ENCODE data around the gene RAD51B.
A peak's percentile ranks its signal among the peaks of the same experiment; 100 is the strongest.

RAD51B gene

GRCh38 chr14:68669603-68670358 lies 850.2 kb downstream of the RAD51B start:
- no peak for DNase-seq (ENCODE audit: low read depth)

DNA sequence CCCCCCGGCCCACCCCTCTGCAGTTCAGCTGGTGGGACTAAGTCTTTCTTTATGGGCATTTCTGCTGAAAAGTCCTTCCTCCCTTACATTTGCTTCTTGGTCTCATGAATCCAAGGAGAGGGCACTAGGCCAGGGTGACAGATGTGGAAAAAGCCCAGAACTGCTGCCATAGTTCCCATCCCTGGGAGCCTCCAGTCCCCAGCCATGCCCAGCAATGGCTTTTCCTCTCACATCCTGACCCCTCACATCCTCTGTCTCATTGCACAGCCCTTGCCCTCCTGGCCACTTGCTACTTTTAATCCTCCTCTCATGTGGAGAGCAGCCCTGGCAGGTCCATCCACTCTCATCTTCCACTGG lies 850.8 kb downstream of the RAD51B start:
- DNase-seq (ENCODE audit: low read depth), result no peak

DNA sequence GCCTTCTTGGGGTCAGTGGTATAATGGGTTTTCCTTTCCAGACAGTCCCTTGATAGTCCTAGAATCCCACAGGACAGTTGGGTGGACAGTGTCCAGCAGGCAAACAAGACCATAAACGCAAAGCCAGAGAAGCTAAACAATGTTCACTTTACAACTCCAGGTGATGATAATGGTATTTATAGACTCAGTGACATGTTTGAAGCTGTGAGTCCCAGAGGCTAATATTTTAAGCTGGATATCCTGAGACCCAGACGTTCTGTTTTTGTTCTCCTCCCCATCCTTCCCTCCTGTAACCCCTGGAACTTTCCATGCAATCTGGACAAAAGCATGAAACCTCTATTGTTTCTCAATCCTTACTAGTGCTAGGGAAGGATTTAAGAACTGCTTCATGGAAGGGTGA lies 852.3 kb downstream of the RAD51B start:
- DNase-seq (ENCODE audit: low read depth), result no peak

GRCh38 chr14:68672609-68673285 lies 853.2 kb downstream of the RAD51B start:
- DNase-seq (ENCODE audit: low read depth), result peak; percentile 73

GRCh38 chr14:68673464-68673863 lies 853.9 kb downstream of the RAD51B start:
- no peak for DNase-seq (ENCODE audit: low read depth)

GRCh38 chr14:68674538-68675232 lies 855.1 kb downstream of the RAD51B start:
- no peak for DNase-seq (ENCODE audit: low read depth)

DNA sequence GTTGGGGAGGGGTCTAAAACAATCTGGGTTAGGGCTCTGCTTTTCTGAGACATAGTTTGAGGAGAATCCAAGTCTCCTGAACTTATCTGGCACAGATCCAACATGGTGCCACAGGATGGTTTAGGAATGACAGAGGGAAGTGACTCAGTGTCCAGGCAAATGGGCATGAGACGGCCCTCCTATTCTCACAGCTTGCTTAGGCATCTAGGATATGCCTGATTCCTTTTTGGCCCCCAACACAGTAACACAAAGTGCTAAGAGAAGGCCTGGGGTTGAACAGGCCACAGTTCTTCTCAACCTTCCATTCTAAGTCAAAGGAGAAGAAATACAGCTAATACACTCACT lies 855.6 kb downstream of the RAD51B start:
- DNase-seq (ENCODE audit: low read depth), result no peak

- no peak for DNase-seq (ENCODE audit: low read depth)
Observed at GRCh38 chr14:68676511-68676943, 856.9 kb downstream of the RAD51B start.

- peak; percentile 47 for DNase-seq (ENCODE audit: low read depth)
Observed at GRCh38 chr14:68677476-68677875, 857.9 kb downstream of the RAD51B start.

DNA sequence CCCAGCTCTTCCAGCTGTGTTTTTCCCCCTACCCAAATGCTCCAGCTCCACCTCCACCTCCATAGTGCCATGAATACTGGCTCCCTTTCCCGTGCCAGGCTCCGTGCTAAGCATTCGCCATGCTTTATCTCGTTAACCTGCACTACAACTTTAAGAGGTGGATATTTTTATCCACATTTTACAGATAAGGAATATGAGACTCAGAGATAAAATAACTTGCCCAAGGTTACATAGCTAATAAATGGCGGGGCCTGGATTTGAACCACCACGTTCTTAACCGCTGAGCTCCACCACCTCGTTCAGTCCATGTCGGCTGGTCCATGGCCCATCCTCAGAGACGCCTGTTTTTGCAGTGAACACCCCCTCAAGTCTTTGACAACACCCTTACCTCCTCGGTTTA lies 858.3 kb downstream of the RAD51B start:
- no peak for DNase-seq (ENCODE audit: low read depth)

DNA sequence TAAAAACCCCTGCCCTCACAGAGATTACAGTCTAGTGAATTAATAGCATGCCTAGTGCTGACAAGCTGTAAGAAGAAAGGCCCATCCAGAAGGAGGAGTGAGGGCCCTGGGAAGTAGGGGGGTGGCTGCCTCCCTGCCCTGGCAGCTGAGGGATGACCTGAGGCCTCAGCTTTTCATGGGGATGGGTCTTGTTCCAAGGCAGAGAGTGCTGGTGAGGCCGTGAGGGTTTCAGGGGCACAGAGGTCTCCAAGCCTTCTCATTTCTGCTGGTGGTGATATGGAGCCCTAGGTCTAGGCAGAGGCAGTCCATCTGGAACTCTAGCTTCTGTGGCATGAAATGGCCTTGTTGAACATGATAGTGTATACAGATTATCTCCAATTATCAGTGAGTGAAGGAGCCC lies 858.9 kb downstream of the RAD51B start:
- no peak for DNase-seq (ENCODE audit: low read depth)

DNA sequence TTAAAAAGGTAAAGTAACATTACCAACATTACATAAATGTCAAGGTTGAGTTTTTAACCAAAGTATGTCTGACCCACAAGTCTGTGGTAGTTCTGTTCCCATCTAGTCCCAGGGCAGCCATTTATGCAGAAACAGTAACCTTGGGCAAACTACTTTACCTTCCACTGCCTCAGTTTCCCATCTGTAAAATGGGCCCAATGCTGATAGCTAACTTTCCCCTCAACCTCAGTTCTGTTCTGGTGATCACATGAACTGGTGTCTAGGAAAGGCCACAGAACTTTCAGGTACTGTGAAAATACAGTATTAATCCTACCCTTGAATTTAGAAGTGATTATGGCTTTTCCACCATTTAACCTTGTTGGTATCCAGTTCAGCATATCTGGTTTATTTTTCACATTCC lies 859.7 kb downstream of the RAD51B start:
- no peak for DNase-seq (ENCODE audit: low read depth)

DNA sequence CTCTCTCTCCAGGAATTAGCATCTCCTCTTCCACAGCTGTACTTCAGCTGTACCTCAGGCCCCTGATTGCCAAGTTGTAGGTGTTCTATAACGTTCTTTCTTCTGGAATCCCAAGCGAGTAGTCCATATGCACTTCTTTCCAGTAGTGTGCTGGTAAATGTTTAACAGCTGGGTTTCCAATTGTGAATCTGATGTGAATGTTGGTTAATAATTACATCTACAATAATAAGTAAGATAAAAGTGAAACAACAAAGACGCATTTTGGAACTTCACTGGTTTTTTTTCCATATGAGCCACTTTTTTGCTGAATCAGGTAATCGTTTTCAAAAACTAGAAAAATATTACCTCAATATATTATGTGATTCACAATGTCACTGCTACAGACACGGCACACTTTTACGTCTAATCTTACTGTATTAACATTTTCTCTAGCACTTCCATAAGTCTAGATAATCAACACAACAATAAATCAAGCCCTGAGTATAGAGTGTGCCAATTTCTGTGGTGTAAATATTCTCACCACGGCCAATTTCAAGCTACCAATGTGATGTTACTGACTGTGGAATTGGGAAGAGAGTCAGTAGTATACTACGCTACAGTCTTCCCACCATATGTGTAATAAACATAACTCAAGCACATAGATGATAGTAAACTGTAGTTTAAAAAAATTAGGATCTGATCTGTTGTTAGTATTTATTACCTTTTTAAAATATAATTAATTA lies 860.3 kb downstream of the RAD51B start:
- no peak for DNase-seq (ENCODE audit: low read depth)

- DNase-seq (ENCODE audit: low read depth), result no peak
Observed at GRCh38 chr14:68680541-68681051, 861.0 kb downstream of the RAD51B start.

DNA sequence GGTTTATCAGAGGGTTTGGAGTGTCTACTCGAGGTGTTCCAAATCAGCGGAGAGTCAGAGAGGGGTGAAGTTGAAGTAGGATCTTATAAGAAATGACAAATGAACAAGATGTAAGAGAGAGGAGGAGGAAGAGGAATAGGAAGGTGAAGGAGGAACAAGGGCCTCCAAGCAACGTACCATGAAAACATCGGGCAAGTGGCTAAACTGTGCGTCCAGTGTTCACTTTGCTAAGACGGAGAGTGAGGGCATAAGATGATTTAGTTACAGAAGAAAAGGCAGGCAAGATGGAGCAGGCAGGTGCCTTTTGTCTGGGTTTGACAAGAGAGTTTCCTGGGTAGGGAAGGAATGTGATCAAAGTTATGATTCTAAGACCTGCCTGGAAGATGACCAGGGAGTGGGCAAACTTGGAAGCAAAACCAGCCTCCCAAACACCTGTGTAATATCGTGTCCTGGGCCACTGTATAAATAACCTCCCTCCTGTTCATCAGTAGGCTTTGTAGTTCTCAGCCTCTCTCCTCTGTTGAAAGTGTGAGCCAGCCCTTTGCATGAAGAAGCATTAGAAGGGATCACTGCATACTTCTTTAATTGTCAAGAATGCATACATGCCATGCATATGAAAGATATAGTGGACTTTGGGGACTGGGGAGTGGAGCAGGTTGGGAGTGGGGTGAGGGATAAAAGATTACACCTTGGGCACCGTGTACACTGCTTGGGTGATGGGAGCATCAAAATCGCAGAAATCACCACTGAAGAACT lies 861.9 kb downstream of the RAD51B start:
- DNase-seq (ENCODE audit: low read depth), result no peak

- peak; percentile 94 for DNase-seq (ENCODE audit: low read depth)
Observed at GRCh38 chr14:68682166-68683103, 862.9 kb downstream of the RAD51B start.

- DNase-seq (ENCODE audit: low read depth), result no peak
Observed at GRCh38 chr14:68683326-68683725, 863.7 kb downstream of the RAD51B start.

- DNase-seq (ENCODE audit: low read depth), result no peak
Observed at GRCh38 chr14:68684466-68685418, 865.2 kb downstream of the RAD51B start.

Data from amniotic epithelial cell (primary cell).